IPS-20b (cell line): ENCODE data around the gene RSRC1.
"Not testable (repeated sequence)": the region's sequence is repeated elsewhere in the genome, so short reads cannot be mapped to it uniquely, and the experiment has no call there.

Experiments
- H3K27ac ChIP-seq: one replicate; pipeline ENCODE4 v1.5.1; 2013; ENCODE audit warnings: low read length
- H3K27me3 ChIP-seq: 2 replicates; pipeline ENCODE4 v1.6.1; 2013; ENCODE audit warnings: mild to moderate bottlenecking, low read length, inconsistent platforms; ENCODE audit not compliant: insufficient read depth
- H3K36me3 ChIP-seq: 2 replicates; pipeline ENCODE4 v1.6.1; 2013; ENCODE audit warnings: low read depth, mild to moderate bottlenecking, inconsistent platforms, low read length, moderate library complexity; ENCODE audit not compliant: insufficient read depth
- H3K4me1 ChIP-seq: 2 replicates; pipeline ENCODE4 v1.6.1; 2013; ENCODE audit warnings: mild to moderate bottlenecking, control low read depth, inconsistent platforms, low read length, moderate library complexity; ENCODE audit not compliant: insufficient read depth
- H3K4me3 ChIP-seq: 2 replicates; pipeline ENCODE4 v1.5.1; 2013; ENCODE audit warnings: mild to moderate bottlenecking, low read length, inconsistent platforms
- H3K9ac ChIP-seq: 2 replicates; pipeline ENCODE4 v1.6.1; 2013; ENCODE audit warnings: low read depth, mild to moderate bottlenecking, inconsistent platforms, low read length, moderate library complexity
- H3K9me3 ChIP-seq: 2 replicates; pipeline ENCODE4 v1.6.1; 2013; ENCODE audit warnings: mild to moderate bottlenecking, low read depth, low read length, inconsistent platforms; ENCODE audit not compliant: insufficient read depth

The RSRC1 gene

GRCh38 chr3:158491968-158492367 is 382.1 kb downstream of the RSRC1 start:
- no peaks in the 10 kb centered on the region for H3K27me3 ChIP-seq
- no peak overlapping the region for H3K27ac ChIP-seq
- H3K9me3 ChIP-seq = no peaks in the 10 kb centered on the region
- no peaks in the 10 kb centered on the region for H3K4me1 ChIP-seq
- no peak overlapping the region for H3K4me3 ChIP-seq
- H3K36me3 ChIP-seq = no peaks in the 10 kb centered on the region
- no peak overlapping the region for H3K9ac ChIP-seq

GRCh38 chr3:158492685-158493084 is 382.8 kb downstream of the RSRC1 start:
- no peaks in the 10 kb centered on the region for H3K27me3 ChIP-seq
- no peak overlapping the region for H3K27ac ChIP-seq
- no peaks in the 10 kb centered on the region for H3K36me3 ChIP-seq
- no peaks in the 10 kb centered on the region for H3K9me3 ChIP-seq
- H3K4me3 ChIP-seq = no peak overlapping the region
- no peaks in the 10 kb centered on the region for H3K4me1 ChIP-seq
- H3K9ac ChIP-seq = no peak overlapping the region

GRCh38 chr3:158493931-158494330 is 384.0 kb downstream of the RSRC1 start:
- no peak overlapping the region for H3K4me3 ChIP-seq
- H3K4me1 ChIP-seq = no peaks in the 10 kb centered on the region
- H3K9ac ChIP-seq = no peak overlapping the region

GRCh38 chr3:158494673-158495072 is 384.8 kb downstream of the RSRC1 start:
- H3K36me3 ChIP-seq = no peaks in the 10 kb centered on the region

More at GRCh38 chr3:158493931-158494330, 384.0 kb downstream of the RSRC1 start:
- H3K36me3 ChIP-seq = no peaks in the 10 kb centered on the region
- H3K9me3 ChIP-seq = no peaks in the 10 kb centered on the region
- no peaks in the 10 kb centered on the region for H3K27me3 ChIP-seq
- no peak overlapping the region for H3K27ac ChIP-seq

DNA sequence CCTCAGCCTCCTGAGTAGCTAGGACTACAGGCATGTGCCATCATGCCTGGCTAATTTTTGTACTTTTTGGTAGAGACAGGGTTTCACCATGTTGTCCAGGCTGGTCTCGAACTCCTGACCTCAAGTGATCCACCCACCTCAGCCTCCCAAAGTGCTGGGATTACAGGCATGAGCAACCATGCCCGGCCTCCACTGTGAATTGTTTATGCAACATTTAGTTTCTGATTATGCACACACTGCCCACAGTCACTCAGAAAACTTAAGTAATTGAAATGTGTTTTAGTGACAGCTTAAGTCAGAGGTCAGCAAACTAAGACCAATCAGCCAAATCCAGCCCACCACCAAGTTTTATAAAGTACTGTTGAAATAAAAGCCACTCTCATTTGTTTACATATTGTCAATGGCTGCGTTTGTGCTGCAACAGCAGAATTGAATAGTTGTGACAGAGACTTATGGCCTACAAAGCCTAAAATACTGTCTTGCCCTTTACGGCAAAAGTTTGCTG is 385.6 kb downstream of the RSRC1 start:
- H3K27ac ChIP-seq, H3K4me3 ChIP-seq, H3K36me3 ChIP-seq, H3K27me3 ChIP-seq, H3K9me3 ChIP-seq, H3K9ac ChIP-seq, H3K4me1 ChIP-seq: not testable (repeated sequence)

More at GRCh38 chr3:158494673-158495072, 384.8 kb downstream of the RSRC1 start:
- no peak overlapping the region for H3K9ac ChIP-seq
- no peaks in the 10 kb centered on the region for H3K27me3 ChIP-seq
- H3K27ac ChIP-seq = no peak overlapping the region
- no peaks in the 10 kb centered on the region for H3K4me1 ChIP-seq
- no peaks in the 10 kb centered on the region for H3K9me3 ChIP-seq
- no peak overlapping the region for H3K4me3 ChIP-seq

GRCh38 chr3:158505117-158505516 is 395.2 kb downstream of the RSRC1 start:
- Histone ChIP-seq H3K4me1 (no peaks in the 10 kb centered on the region), H3K36me3 (no peaks in the 10 kb centered on the region)

DNA sequence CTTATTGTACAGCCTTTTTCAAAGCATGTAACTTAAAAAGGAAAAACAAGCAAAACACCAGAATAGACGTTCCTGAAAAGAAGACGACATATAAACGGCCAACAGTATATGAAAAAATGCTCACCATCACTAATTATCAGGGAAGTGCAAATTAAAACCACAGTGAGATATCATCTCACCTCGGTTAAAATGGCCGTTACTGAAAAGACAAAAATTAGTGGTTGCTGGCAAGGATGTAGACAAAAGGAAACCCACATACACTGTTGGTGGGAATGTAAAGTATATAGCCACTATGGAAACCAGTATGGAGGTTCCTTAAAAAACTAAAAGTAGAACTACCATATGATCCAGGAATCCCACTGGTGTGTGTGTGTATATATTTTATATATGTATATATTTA is 396.6 kb downstream of the RSRC1 start:
- no peaks in the 10 kb centered on the region for H3K36me3 ChIP-seq

More at GRCh38 chr3:158505117-158505516, 395.2 kb downstream of the RSRC1 start:
- Histone ChIP-seq H3K4me3 (no peak overlapping the region), H3K27me3 (no peaks in the 10 kb centered on the region), H3K9me3 (peaks cover 6% of the 10 kb centered on the region; the same call in 1 of the 2 replicates), H3K27ac (no peak overlapping the region), H3K9ac (no peak overlapping the region)

DNA sequence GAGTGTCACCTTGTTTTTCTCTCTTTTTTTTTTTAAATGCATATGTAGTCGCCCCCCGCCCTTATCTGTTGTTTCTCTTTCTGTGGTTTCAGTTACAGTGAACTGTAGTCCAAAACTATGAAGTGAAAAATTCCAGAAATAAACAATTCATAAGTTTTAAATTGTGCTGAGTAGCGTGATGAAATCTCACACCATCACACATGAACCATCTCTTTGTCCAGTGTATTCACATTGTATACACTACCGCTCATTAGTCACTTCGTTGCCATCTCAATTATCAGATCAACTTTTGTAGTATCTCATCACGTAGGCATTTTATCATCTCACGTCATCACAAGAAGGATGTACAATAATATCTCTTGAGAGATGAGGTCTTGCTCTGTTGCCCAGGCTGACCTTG is 398.6 kb downstream of the RSRC1 start:
- Histone ChIP-seq H3K4me3 (no peak overlapping the region), H3K9ac (no peak overlapping the region), H3K9me3 (no peaks in the 10 kb centered on the region), H3K27ac (no peak overlapping the region), H3K27me3 (no peaks in the 10 kb centered on the region), H3K4me1 (no peaks in the 10 kb centered on the region), H3K36me3 (no peaks in the 10 kb centered on the region)

More for the DNA sequence above, 396.6 kb downstream of the RSRC1 start:
- Histone ChIP-seq H3K27me3 (no peaks in the 10 kb centered on the region), H3K4me1 (no peaks in the 10 kb centered on the region), H3K9ac (no peak overlapping the region), H3K4me3 (no peak overlapping the region), H3K27ac (no peak overlapping the region), H3K9me3 (peaks cover 6% of the 10 kb centered on the region; the same call in 1 of the 2 replicates)

DNA sequence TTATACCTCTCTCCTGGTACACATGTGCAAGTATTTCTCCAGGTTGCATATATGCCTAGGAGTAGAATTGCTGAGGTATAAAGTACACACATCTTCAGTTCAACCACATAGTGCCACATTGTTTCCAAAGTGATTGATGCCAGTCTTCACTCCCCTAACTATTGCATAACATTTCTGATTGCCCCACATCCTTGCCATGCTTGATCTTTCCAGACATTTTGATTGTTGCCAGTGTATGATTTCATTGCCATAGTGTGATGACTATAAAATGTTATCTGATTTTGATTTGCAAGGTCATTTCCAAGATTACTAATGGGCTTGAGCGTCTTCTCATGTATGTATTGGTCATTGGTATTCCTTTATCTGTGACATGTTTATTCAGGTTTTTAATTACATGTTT is 400.0 kb downstream of the RSRC1 start:
- no peaks in the 10 kb centered on the region for H3K27me3 ChIP-seq
- H3K36me3 ChIP-seq = no peaks in the 10 kb centered on the region

GRCh38 chr3:158516729-158517128 is 406.8 kb downstream of the RSRC1 start:
- not testable (repeated sequence) for H3K36me3 ChIP-seq, H3K27me3 ChIP-seq, H3K9me3 ChIP-seq, H3K4me1 ChIP-seq, H3K9ac ChIP-seq, H3K4me3 ChIP-seq, H3K27ac ChIP-seq

More for the DNA sequence above, 400.0 kb downstream of the RSRC1 start:
- Histone ChIP-seq H3K27ac (no peak overlapping the region), H3K9ac (no peak overlapping the region), H3K4me3 (no peak overlapping the region), H3K4me1 (no peaks in the 10 kb centered on the region), H3K9me3 (no peaks in the 10 kb centered on the region)

- Histone ChIP-seq H3K9me3 (peaks cover 9% of the 10 kb centered on the region), H3K4me1 (no peaks in the 10 kb centered on the region), H3K9ac (no peak overlapping the region), H3K36me3 (no peaks in the 10 kb centered on the region), H3K27ac (no peak overlapping the region), H3K4me3 (no peak overlapping the region), H3K27me3 (no peaks in the 10 kb centered on the region)
Observed at GRCh38 chr3:158519776-158520175, 409.9 kb downstream of the RSRC1 start.

DNA sequence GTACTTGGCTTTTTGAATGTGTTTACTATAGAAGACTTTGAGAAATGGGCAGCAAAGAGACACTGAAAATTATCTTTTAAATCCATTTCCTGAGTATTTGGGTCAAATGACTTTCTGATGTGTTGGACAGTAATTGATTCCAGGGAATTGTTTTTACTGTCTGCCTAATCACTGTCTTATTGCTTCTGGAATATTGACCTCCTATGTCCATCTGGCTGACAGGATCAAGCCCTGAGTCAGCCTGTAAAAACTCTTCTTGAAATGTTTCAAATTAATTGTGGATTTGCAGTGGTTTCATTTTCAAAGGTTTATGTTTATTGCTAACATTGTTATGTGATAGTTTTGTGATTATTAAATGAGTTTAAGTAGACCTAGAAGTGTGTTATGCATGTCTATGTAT is 410.5 kb downstream of the RSRC1 start:
- Histone ChIP-seq H3K36me3 (no peaks in the 10 kb centered on the region), H3K9ac (no peak overlapping the region), H3K4me3 (no peak overlapping the region), H3K27ac (no peak overlapping the region), H3K4me1 (no peaks in the 10 kb centered on the region), H3K27me3 (no peaks in the 10 kb centered on the region), H3K9me3 (peaks cover 9% of the 10 kb centered on the region)
